HG02943 (cell line): Measurements from ENCODE around the gene ATP5ME.
"Not testable (repeated sequence)": the region's sequence is repeated elsewhere in the genome, so short reads cannot be mapped to it uniquely, and the experiment has no call there.

Source experiments
- ATAC-seq: cut with Tn5 transposase; IDR thresholded peaks from one replicate; pipeline ENCODE4 v1.9.1; 2021; ENCODE audit warnings: mild to moderate bottlenecking, low read depth, moderate library complexity; ENCODE audit not compliant: unreplicated experiment

ATP5ME gene, protein sequence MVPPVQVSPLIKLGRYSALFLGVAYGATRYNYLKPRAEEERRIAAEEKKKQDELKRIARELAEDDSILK

GRCh38 chr4:674172-675035 lies at the start of gene ATP5ME, which contains the start of gene MYL5:
TSS of gene ATP5ME (minus strand) at chr4:674276. CDS start at chr4:674247, 29 bp downstream.
TSS of gene MYL5 (plus strand) at chr4:674542. CDS start at chr4:678027, 3,485 bp downstream.
- ATAC-seq = peak; percentile 78

DNA sequence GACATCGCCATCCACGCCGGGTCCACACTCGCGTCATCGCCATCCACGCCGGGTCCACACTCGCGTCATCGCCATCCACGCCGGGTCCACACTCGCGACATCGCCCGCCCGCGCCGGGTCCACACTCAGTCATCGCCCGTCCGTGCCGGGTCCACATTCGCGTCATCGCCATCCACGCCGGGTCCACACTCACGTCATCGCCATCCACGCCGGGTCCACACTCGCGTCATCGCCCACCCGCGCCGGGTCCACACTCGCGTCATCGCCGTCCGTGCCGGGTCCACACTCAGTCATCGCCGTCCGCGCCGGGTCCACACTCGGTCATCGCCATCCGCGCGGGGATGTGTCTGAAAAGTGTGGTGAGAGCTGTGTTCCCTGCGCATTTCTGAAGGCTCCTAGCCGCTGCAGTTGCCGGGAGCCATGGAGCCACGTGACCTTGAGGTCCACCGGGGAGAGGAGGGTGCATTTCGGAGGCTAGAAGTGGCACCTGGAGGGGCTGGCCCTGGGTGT lies 48.8 kb upstream of the ATP5ME start:
- ATAC-seq = no peak

DNA sequence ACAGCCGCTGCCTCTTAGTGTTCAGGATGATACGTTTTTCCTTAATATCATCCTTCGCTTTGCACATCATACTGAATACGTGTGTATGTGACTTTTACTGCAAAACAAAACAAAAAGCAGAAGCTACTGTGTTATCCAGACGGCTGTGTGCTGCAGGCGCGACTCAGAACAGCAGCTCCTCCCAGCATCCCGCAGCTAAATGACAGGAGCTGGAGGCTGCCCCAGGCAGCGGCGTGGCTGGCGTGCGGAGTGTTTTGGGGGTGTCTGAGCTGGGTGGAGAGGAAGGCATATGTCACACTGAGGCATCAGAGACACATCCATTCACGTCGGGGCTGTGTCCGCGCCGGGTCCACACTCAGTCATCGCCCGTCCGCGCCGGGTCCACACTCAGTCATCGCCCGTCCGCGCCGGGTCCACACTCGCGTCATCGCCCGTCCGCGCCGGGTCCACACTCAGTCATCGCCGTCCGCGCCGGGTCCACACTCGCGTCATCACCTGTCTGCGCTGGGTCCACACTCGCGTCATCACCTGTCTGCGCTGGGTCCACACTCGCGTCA lies 48.2 kb upstream of the ATP5ME start:
- ATAC-seq = no peak

- ATAC-seq = no peak
Measured at GRCh38 chr4:721261-722168, 47.4 kb upstream of the ATP5ME start.

DNA sequence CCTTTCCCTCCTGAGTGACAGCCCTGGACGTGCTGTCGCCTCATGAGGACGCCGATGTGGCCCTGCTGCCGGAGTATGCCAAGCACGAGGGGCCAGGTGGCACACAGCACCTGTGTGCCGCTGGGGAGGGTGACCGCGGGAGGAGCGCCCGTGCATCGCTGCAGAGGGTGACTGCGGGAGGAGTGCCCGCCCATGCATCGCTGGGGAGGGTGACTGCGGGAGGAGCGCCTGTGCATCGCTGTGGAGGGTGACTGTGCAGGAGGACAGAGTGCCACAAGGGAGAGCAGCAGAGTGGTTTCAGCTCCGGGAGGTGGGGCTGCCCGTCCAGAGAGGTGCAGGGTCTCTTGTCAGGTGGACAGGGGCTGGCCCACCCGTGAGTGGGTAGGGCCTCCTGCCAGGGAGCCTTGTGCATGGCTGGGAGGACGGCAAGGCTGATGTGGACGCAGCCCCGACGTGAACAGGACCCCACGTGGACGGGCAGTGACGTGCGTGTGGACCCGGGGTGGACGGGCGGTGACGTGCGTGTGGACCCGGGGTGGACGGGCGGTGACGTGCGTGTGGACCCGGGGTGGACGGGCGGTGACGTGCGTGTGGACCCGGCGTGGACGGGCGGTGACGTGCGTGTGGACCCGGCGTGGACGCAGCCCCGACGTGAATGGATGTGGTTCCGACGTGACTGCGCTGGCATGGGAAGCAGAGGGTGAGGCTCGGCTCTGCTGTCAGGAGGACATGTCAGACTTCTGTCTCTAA lies 46.2 kb upstream of the ATP5ME start:
- no peak for ATAC-seq

- ATAC-seq = no peak
Measured at GRCh38 chr4:718460-718859, 44.4 kb upstream of the ATP5ME start.

DNA sequence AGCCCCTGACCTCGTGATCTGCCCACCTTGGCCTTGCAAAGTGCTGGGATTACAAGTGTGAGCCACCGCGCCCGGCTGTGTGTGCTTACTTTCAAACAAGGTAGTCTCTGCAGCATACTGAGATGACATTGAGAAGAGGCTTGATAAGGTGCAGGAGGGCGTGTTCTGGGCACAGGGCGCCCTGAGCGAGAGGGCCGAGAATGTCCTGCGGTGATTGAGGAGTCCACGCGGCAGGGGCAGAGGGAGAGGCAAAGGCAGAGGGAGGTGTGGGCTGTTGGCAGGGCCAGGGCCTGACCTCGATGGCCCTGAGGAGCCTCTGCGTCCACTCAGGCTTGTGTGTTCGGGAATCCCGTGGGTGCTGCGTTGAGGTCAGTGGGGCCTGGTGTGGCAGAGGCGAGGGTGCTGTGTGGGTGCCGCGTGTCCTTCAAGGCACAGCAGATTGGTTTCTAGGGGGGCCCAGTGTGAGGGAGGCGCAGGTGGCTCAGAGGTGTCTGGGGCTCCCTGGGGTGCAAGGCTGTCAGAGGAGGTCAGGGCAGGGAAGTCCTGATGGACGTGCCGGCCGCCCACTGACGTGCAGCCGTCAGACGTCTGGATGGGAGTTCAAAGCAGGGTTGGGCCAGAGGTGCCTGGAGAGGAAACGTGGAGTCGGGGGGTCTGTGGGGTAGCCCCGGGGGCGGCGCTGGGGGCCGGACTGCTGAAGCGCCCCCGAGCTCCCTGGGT lies 43.7 kb upstream of the ATP5ME start:
- no peak for ATAC-seq

- no peak for ATAC-seq
Measured at GRCh38 chr4:714087-714486, 40.0 kb upstream of the ATP5ME start.

DNA sequence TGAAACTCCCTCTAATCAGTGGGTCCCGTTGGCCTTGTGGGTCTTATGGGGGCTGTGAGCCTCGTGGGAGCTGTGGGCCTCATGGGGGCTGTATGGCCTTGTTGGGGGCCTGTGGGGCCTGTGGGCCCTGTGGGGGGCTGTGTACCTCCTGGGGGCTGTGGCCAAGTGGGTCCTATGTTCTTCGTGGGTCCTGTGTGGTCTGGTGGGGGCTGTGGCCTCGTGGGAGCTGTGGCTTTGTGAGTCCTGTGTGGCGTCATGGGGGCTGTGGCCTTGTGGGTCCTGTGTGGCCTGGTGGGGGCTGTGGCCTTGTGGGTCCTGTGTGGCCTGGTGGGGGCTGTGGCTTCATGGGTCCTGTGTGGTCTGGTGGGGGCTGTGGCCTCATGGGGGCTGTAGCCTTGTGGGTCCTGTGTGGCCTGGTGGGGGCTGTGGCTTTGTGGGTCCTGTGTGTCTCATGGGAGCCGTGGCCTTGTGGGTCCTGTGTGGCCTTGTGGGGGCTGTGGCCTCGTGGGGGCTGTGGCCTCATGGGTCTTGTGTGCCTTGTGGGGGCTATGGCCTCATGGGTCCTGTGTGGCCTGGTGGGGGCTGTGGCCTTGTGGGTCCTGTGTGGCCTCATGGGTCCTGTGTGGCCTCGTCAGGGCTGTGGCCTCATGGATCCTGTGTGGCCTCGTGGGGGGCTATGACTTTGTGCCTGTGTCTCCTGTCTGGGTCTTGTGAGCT lies 39.0 kb upstream of the ATP5ME start:
- ATAC-seq = no peak

DNA sequence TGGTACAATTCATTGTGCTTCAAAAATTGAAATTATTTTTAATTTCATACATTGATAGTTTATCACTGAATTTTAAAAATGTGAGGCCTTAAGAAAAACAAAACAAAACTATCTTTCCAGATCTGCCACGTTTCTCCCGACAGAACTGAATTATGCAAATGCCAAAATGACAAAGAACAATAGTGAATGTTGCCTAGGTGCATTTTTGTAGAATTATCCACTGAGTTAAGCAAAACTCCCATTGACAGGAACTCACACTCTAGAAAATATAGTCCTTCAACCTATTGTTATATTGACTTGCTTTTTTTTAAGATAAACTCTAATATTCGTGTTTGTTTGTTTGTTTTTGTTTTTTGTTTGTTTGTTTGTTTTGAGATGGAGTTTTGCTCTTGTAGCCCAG lies 38.0 kb upstream of the ATP5ME start:
- no peak for ATAC-seq

DNA sequence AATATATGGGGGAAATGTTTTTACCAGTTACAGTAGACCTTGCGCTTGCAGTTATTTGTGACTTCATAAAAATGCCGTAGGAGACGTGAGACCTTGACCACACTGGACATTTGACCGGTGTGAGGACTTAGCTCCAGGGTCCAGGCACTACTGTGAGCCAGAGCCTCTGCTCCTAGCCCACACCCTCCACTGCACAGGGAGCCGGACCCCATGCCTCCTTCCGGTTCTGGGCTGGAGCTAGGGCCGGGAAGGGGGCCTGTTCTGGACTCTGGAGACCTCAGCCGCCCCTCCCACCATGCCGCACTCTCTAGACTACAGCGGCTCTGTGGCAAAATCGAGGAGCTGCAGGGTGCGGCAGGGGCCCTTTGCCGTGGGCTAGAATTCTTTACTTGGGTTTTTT lies 36.8 kb upstream of the ATP5ME start:
- no peak for ATAC-seq

- no peak for ATAC-seq
Measured at GRCh38 chr4:710116-710515, 36.0 kb upstream of the ATP5ME start.

- no peak for ATAC-seq
Measured at GRCh38 chr4:709348-709747, 35.3 kb upstream of the ATP5ME start.

DNA sequence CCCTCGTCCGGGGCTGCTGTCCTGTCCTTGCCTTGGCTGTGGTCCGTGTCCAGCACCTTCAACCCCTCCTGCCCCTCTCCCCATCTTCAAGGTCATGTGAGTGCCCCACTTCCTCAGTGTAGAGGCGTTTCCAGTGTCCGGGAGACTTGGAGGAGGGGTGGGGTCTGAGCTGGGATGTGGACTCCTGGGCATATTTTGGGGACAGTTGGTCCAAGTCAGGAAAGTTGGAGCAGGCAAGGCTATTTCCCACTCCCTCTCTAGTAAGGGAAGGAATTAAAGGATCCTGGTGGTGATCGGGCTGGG lies 34.5 kb upstream of the ATP5ME start:
- ATAC-seq = no peak

DNA sequence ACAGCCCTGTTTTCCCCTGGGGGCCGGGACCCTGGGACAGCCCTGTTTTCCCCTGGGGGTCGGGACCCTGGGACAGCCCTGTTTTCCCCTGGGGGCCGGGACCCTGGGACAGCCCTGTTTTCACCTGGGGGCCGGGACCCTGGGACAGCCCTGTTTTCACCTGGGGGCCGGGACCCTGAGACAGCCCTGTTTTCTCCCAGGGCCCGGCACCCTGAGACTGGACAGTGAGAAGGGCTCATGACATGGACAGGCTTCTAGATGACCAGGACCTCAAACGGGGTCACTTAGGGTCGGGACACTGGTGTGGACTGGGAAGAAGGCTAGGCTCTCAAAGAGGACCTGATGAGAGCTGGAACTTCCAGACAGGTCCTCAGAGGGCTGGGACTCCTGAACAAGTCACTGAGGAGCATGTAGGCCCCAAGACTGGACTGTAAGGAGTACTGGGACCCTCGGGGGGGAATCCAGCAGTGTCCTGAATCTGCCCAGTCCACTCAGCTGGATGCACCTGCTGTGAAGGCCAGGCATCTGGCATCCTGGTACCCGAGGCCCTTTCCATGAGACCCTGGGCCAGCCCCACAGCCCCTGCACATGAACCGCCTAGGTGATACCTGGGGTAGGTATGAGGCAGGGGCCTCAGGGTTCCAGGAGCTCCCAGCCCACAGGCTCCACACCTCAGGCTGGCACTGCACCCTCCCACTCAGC lies 34.0 kb upstream of the ATP5ME start:
- ATAC-seq = no peak

- no peak for ATAC-seq
Measured at GRCh38 chr4:706834-707598, 32.9 kb upstream of the ATP5ME start.

- not testable (repeated sequence) for ATAC-seq
Measured at GRCh38 chr4:706083-706633, 32.1 kb upstream of the ATP5ME start.
